ENCODE measurements around the gene MSMO1. TPM values are rescaled to one million over a fixed set of nuclear protein-coding genes. Genes with fewer than 3 reads are reported as not detected.

Gene MSMO1
- total and polyA plus RNA-seq, 8 donors, result 5.6 to 19.5 (median 10.9) TPM

GRCh38 chr4:165375465-165375864 is 48.0 kb downstream of the MSMO1 start:
- H3K9me3 ChIP-seq, result no peaks in the 10 kb centered on the region
- TF ChIP-seq CTCF (IDR thresholded peaks at IDR 0.05), result no peak
- 82 to 84% methylated on average over 2 of the region's 2 CpGs for WGBS, 2 donors
- peaks cover 0 to 5% (median 0%) of the 10 kb centered on the region in 3 donors for H3K4me1 ChIP-seq
- no peak overlapping the region for H3K27ac ChIP-seq
- no peak overlapping the region for H3K4me3 ChIP-seq
- no peaks in the 10 kb centered on the region for H3K27me3 ChIP-seq
- no peaks in the 10 kb centered on the region for H3K36me3 ChIP-seq
- FAIRE-seq (no peak), ATAC-seq (no peak), DNase-seq (no peak)
- intact Hi-C loops (cut with DNase I), result no loop called here

- no peak for TF ChIP-seq CTCF (IDR thresholded peaks at IDR 0.05)
- peaks cover 0 to 12% (median 0%) of the 10 kb centered on the region in 3 donors for H3K4me1 ChIP-seq
- H3K36me3 ChIP-seq, result no peaks in the 10 kb centered on the region
- intact Hi-C loops (cut with DNase I), result no loop called here
- WGBS, 2 donors, result 37 to 44% methylated on average over 1 of the region's 1 CpG
- H3K4me3 ChIP-seq, result peak overlapping the region; percentile 32 to 67 (median 51)
- no peaks in the 10 kb centered on the region for H3K9me3 ChIP-seq
- no peaks in the 10 kb centered on the region for H3K27me3 ChIP-seq
- ATAC-seq (no peak), DNase-seq (no peak), FAIRE-seq (no peak)
- peak overlapping the region; percentile 14 to 83 (median 58) for H3K27ac ChIP-seq
These were observed 50.9 kb downstream of the MSMO1 start for GRCh38 chr4:165378398-165378744.

- H3K4me3 ChIP-seq, result peak within 1 kb of the TSS; percentile 32 to 67 (median 51)
- DNase-seq (peak; percentile 76 to 93 (median 84)), ATAC-seq (peak; percentile 98 to 99 (median 98)), FAIRE-seq (no peak)
- intact Hi-C loops (cut with DNase I), result no loop called here
- no peaks in the 10 kb centered on the region for H3K9me3 ChIP-seq
- H3K27me3 ChIP-seq, result no peaks in the 10 kb centered on the region
- 0 to 1% methylated on average over 72 to 82 of the region's 82 CpGs for WGBS, 2 donors
- H3K36me3 ChIP-seq, result no peaks in the 10 kb centered on the region
- TF ChIP-seq CTCF (IDR thresholded peaks at IDR 0.05), result peak; percentile 27 to 47 (median 43)
- peaks cover 0 to 12% (median 0%) of the 10 kb centered on the region in 3 donors for H3K4me1 ChIP-seq
- peak within 1 kb of the TSS; percentile 14 to 83 (median 58) for H3K27ac ChIP-seq
These were observed 51.5 kb downstream of the MSMO1 start, which contains the start of gene CPE for GRCh38 chr4:165378745-165379677. Gene CPE, plus strand, starts transcription at chr4:165379008. Its CDS starts 214 bp downstream, at chr4:165379222.

GRCh38 chr4:165379678-165380064 is 52.2 kb downstream of the MSMO1 start:
- ATAC-seq (peak in 2 of 4 donors; percentile 11), DNase-seq (peak in 2 of 6 donors; percentile 5 to 23), FAIRE-seq (no peak)
- TF ChIP-seq CTCF (IDR thresholded peaks at IDR 0.05), result no peak
- H3K4me3 ChIP-seq, result peak overlapping the region in 3 of 4 donors; percentile 47 to 67 (median 55)
- intact Hi-C loops (cut with DNase I), result no loop called here
- no peaks in the 10 kb centered on the region for H3K9me3 ChIP-seq
- no peaks in the 10 kb centered on the region for H3K27me3 ChIP-seq
- H3K27ac ChIP-seq, result peak overlapping the region in 2 of 4 donors; percentile 62 to 83
- WGBS, 2 donors, result 42 to 54% methylated on average over 11 of the region's 11 CpGs
- H3K4me1 ChIP-seq, result peaks cover 0 to 12% (median 0%) of the 10 kb centered on the region in 3 donors
- H3K36me3 ChIP-seq, result no peaks in the 10 kb centered on the region
